Thymus (tissue), 14 donors: ENCODE results near the gene SLC22A7. TPM values are rescaled to one million over a fixed set of nuclear protein-coding genes. Genes with fewer than 3 reads are reported as not detected.

Source experiments
- DNase-seq, 9 donors: peaks; one replicate each; pipeline ENCODE4 v3.0.0-alpha.2; 2013; ENCODE audit warnings: low spot score in 9 of 9, low read depth in 6 of 9, missing footprints in 1 of 9
- H3K27ac ChIP-seq, 2 donors: one replicate each; pipeline ENCODE4 v1.5.1; 2013; ENCODE audit warnings: control low read depth in 1 of 2, low read depth in 1 of 2, low read length in 1 of 2, mild to moderate bottlenecking in 1 of 2, moderate library complexity in 1 of 2
- H3K27me3 ChIP-seq, 2 donors: one replicate each; pipeline ENCODE4 v1.5.1; 2013; ENCODE audit warnings: low read length in 1 of 2; ENCODE audit not compliant: control insufficient read depth in 2 of 2, insufficient read depth in 1 of 2
- H3K36me3 ChIP-seq, 2 donors: one replicate each; pipeline ENCODE4 v1.5.1; 2013; ENCODE audit warnings: low read length in 1 of 2, mild to moderate bottlenecking in 1 of 2, moderate library complexity in 1 of 2; ENCODE audit not compliant: control insufficient read depth in 2 of 2, insufficient read depth in 2 of 2
- H3K4me1 ChIP-seq, 2 donors: one replicate each; pipeline ENCODE4 v1.5.1; 2013; ENCODE audit warnings: low read length in 2 of 2; ENCODE audit not compliant: control insufficient read depth in 2 of 2, insufficient read depth in 2 of 2
- H3K4me3 ChIP-seq, 2 donors: one replicate each; pipeline ENCODE4 v1.5.1; 2013; ENCODE audit warnings: low read length in 2 of 2, control low read depth in 1 of 2, mild to moderate bottlenecking in 1 of 2
- H3K9me3 ChIP-seq, 2 donors: one replicate each; pipeline ENCODE4 v1.5.1; 2013; ENCODE audit warnings: low read length in 1 of 2, mild to moderate bottlenecking in 1 of 2; ENCODE audit not compliant: control insufficient read depth in 2 of 2, insufficient read depth in 1 of 2
- WGBS: extraction: QIAGEN DNeasy Blood & Tissue Kit; methylation state at CpG from one replicate; pipeline ENCODE4 v1.1.7; 2013; 5-methylcytosine and 5-hydroxymethylcytosine counted together
- long read RNA-seq, 10 donors: transcript quantifications; one replicate each; lab custom pipeline, GENCODE V29; 2026
- polyA plus RNA-seq: library from polyadenylated mRNA; stranded (reverse); fragments of 200-250 nt; gene quantifications from one replicate; pipeline ENCODE4 v1.2.3, GENCODE V29; 2013
- total RNA-seq: library from RNA; stranded (reverse); fragments of 120-200 nt; gene quantifications from one replicate; pipeline ENCODE4 v1.2.4, GENCODE V29; 2013
- donor health status: healthy.

The SLC22A7 gene
- 0.09 TPM for total RNA-seq
- polyA plus RNA-seq, result 0.16 TPM
- long read RNA-seq, donor 1, result 0 reads
- long read RNA-seq, donor 2, result 0 reads
- long read RNA-seq, donor 3, result 0 reads
- long read RNA-seq, donor 4, result 0 reads
- long read RNA-seq, donor 5, result 0 reads
- long read RNA-seq, donor 6, result 0 reads
- long read RNA-seq, donor 7, result 0 reads
- long read RNA-seq, donor 8, result 0 reads
- long read RNA-seq, donor 9, result 0 reads
- long read RNA-seq, donor 10, result 0 reads

GRCh38 chr6:43297644-43298564 is at the start of gene SLC22A7:
SLC22A7 (plus strand) TSS chr6:43298260; CDS start chr6:43298359, 99 bp downstream.
- Histone ChIP-seq H3K4me1 (no peaks in the 10 kb centered on the region), H3K27ac (no peak within 1 kb of the TSS), H3K9me3 (no peaks in the 10 kb centered on the region), H3K27me3 (peaks cover 0 to 47% of the 10 kb centered on the region in 2 donors), H3K36me3 (no peaks in the 10 kb centered on the region), H3K4me3 (no peak within 1 kb of the TSS)
- 82% methylated on average over 10 of the region's 10 CpGs for WGBS
- DNase-seq, result no peak

GRCh38 chr6:43248791-43249190 is 49.3 kb upstream of the SLC22A7 start:
- peaks cover 41 to 100% of the 10 kb centered on the region in 2 donors for H3K27me3 ChIP-seq

GRCh38 chr6:43250992-43251373 is 47.1 kb upstream of the SLC22A7 start:
- DNase-seq, result no peak
- Histone ChIP-seq H3K27ac (no peak overlapping the region), H3K4me1 (peaks cover 0 to 24% of the 10 kb centered on the region in 2 donors), H3K4me3 (no peak overlapping the region), H3K36me3 (no peaks in the 10 kb centered on the region), H3K9me3 (peaks cover 1 to 13% of the 10 kb centered on the region in 2 donors), H3K27me3 (peaks cover 23 to 95% of the 10 kb centered on the region in 2 donors)
- WGBS, result 17% methylated on average over 8 of the region's 8 CpGs

More at GRCh38 chr6:43248791-43249190, 49.3 kb upstream of the SLC22A7 start:
- Histone ChIP-seq H3K9me3 (peaks cover 0 to 13% of the 10 kb centered on the region in 2 donors), H3K27ac (no peak overlapping the region), H3K36me3 (no peaks in the 10 kb centered on the region), H3K4me3 (no peak overlapping the region), H3K4me1 (peaks cover 0 to 24% of the 10 kb centered on the region in 2 donors)
- DNase-seq, result no peak

- DNase-seq, result no peak
- Histone ChIP-seq H3K4me1 (peaks cover 0 to 7% of the 10 kb centered on the region in 2 donors), H3K27me3 (peaks cover 16 to 81% of the 10 kb centered on the region in 2 donors), H3K4me3 (no peak overlapping the region), H3K36me3 (no peaks in the 10 kb centered on the region), H3K9me3 (peaks cover 0 to 1% of the 10 kb centered on the region in 2 donors), H3K27ac (no peak overlapping the region)
- 94% methylated on average over 11 of the region's 11 CpGs for WGBS
Measured at GRCh38 chr6:43253401-43253800, 44.7 kb upstream of the SLC22A7 start.

GRCh38 chr6:43254138-43254817 is 43.8 kb upstream of the SLC22A7 start:
- DNase-seq, result no peak

GRCh38 chr6:43254846-43255245 is 43.2 kb upstream of the SLC22A7 start:
- no peak overlapping the region for H3K27ac ChIP-seq
- 92% methylated on average over 11 of the region's 11 CpGs for WGBS
- peaks cover 0 to 7% of the 10 kb centered on the region in 2 donors for H3K4me1 ChIP-seq
- H3K9me3 ChIP-seq, result peaks cover 0 to 1% of the 10 kb centered on the region in 2 donors
- H3K4me3 ChIP-seq, result no peak overlapping the region
- H3K36me3 ChIP-seq, result no peaks in the 10 kb centered on the region
- peaks cover 12 to 73% of the 10 kb centered on the region in 2 donors for H3K27me3 ChIP-seq
- DNase-seq, result no peak

More at GRCh38 chr6:43254138-43254817, 43.8 kb upstream of the SLC22A7 start:
- Histone ChIP-seq H3K4me1 (peaks cover 0 to 7% of the 10 kb centered on the region in 2 donors), H3K4me3 (no peak overlapping the region), H3K9me3 (peaks cover 0 to 1% of the 10 kb centered on the region in 2 donors), H3K27me3 (peaks cover 12 to 79% of the 10 kb centered on the region in 2 donors), H3K36me3 (no peaks in the 10 kb centered on the region), H3K27ac (no peak overlapping the region)
- WGBS, result 95% methylated on average over 15 of the region's 15 CpGs

GRCh38 chr6:43255408-43256054 is 42.5 kb upstream of the SLC22A7 start:
- WGBS, result 90% methylated on average over 11 of the region's 11 CpGs
- peaks cover 9 to 66% of the 10 kb centered on the region in 2 donors for H3K27me3 ChIP-seq
- no peak overlapping the region for H3K4me3 ChIP-seq
- peaks cover 0 to 7% of the 10 kb centered on the region in 2 donors for H3K4me1 ChIP-seq
- no peak overlapping the region for H3K27ac ChIP-seq
- H3K9me3 ChIP-seq, result peaks cover 0 to 1% of the 10 kb centered on the region in 2 donors
- no peaks in the 10 kb centered on the region for H3K36me3 ChIP-seq
- no peak for DNase-seq

- Histone ChIP-seq H3K4me3 (no peak overlapping the region), H3K27me3 (peaks cover 2 to 53% of the 10 kb centered on the region in 2 donors), H3K4me1 (peaks cover 0 to under 1% of the 10 kb centered on the region in 2 donors), H3K27ac (no peak overlapping the region), H3K9me3 (peaks cover 0 to 1% of the 10 kb centered on the region in 2 donors), H3K36me3 (no peaks in the 10 kb centered on the region)
- 96% methylated on average over 9 of the region's 9 CpGs for WGBS
- no peak for DNase-seq
Measured at GRCh38 chr6:43256670-43257366, 41.2 kb upstream of the SLC22A7 start.
